SK-N-MC (cell line): ENCODE data around the gene PLEKHA6.

Experiments
- EZH2 ChIP-seq: fragments of 200-600 bp; sonication (generic); IDR thresholded peaks from one replicate; pipeline ENCODE4 v1.6.1; 2017; ENCODE audit warnings: antibody characterized with exemption
- FOXP2 ChIP-seq: optimal IDR thresholded peaks from 2 replicates; pipeline ENCODE3; 2011; ENCODE audit warnings: mild to moderate bottlenecking, moderate library complexity; ENCODE audit not compliant: insufficient read depth; ENCODE audit errors: extremely low read length, control extremely low read depth

GRCh38 chr1:204339541-204339940 is 20.2 kb downstream of the PLEKHA6 start:
- TF ChIP-seq FOXP2, result no peak
- TF ChIP-seq EZH2, result no peak
